Measurements from ENCODE around the gene PPFIBP2. TPM values are rescaled to one million over a fixed set of nuclear protein-coding genes. Genes with fewer than 3 reads are reported as not detected.

Gene PPFIBP2
- total and polyA plus RNA-seq, 8 donors = 28.1 to 153 (median 71.9) TPM

GRCh38 chr11:7567311-7567710, 53.5 kb downstream of the PPFIBP2 start:
- 57 to 91% (median 74%) methylated on average over 1 of the region's 1 CpG for WGBS, 5 donors
- Histone ChIP-seq H3K27me3 (no peaks in the 10 kb centered on the region), H3K4me3 (no peak overlapping the region), H3K4me1 (peaks cover 6 to 15% (median 9%) of the 10 kb centered on the region in 4 donors), H3K27ac (no peak overlapping the region), H3K36me3 (peaks cover 0 to 15% (median 5%) of the 10 kb centered on the region in 4 donors), H3K9me3 (no peaks in the 10 kb centered on the region)
- intact Hi-C loops (cut with DNase I; ENCODE audit: low total_unique reads) = loop anchor here (5.0 to 10.0 kb wide), 2 partner anchors 100 to 127 kb away; no protein-coding TSS in a partner anchor
- DNase-seq = no peak
- TF ChIP-seq POLR2A (IDR thresholded peaks at IDR 0.05) = no peak
- TF ChIP-seq EP300 (IDR thresholded peaks at IDR 0.05) = no peak
- TF ChIP-seq CTCF (IDR thresholded peaks at IDR 0.05) = no peak
- TF ChIP-seq POLR2AphosphoS5 (IDR thresholded peaks at IDR 0.05) = no peak

- WGBS, 5 donors = 36 to 82% (median 58%) methylated on average over 1 of the region's 1 CpG
- Histone ChIP-seq H3K36me3 (peaks cover 0 to 15% (median 5%) of the 10 kb centered on the region in 4 donors), H3K27ac (no peak overlapping the region), H3K4me1 (peaks cover 23 to 32% (median 25%) of the 10 kb centered on the region in 4 donors), H3K9me3 (no peaks in the 10 kb centered on the region), H3K27me3 (no peaks in the 10 kb centered on the region), H3K4me3 (no peak overlapping the region)
- DNase-seq = peak in 1 of 2 donors; percentile 68
- TF ChIP-seq POLR2AphosphoS5 (IDR thresholded peaks at IDR 0.05) = no peak
- TF ChIP-seq POLR2A (IDR thresholded peaks at IDR 0.05) = no peak
- TF ChIP-seq CTCF (IDR thresholded peaks at IDR 0.05) = no peak
- no peak for TF ChIP-seq EP300 (IDR thresholded peaks at IDR 0.05)
- intact Hi-C loops (cut with DNase I; ENCODE audit: low total_unique reads) = loop anchor here (5.0 to 10.0 kb wide), 2 partner anchors 98 to 126 kb away; no protein-coding TSS in a partner anchor
Measured at GRCh38 chr11:7569044-7569443, 55.2 kb downstream of the PPFIBP2 start.

- Histone ChIP-seq H3K36me3 (peaks cover 0 to 15% (median 5%) of the 10 kb centered on the region in 4 donors), H3K4me3 (no peak overlapping the region), H3K9me3 (no peaks in the 10 kb centered on the region), H3K27ac (peak overlapping the region in 2 of 5 donors; percentile 46 to 86), H3K4me1 (peaks cover 34 to 44% (median 37%) of the 10 kb centered on the region in 4 donors), H3K27me3 (no peaks in the 10 kb centered on the region)
- TF ChIP-seq POLR2A (IDR thresholded peaks at IDR 0.05) (no peak), CTCF (IDR thresholded peaks at IDR 0.05) (no peak), POLR2AphosphoS5 (IDR thresholded peaks at IDR 0.05) (no peak), EP300 (IDR thresholded peaks at IDR 0.05) (no peak)
- no peak for DNase-seq
- intact Hi-C loops (cut with DNase I; ENCODE audit: low total_unique reads) = no loop called here
- 46 to 84% (median 64%) methylated on average over 2 of the region's 2 CpGs for WGBS, 5 donors
Measured at GRCh38 chr11:7570241-7570640, 56.4 kb downstream of the PPFIBP2 start.

- Histone ChIP-seq H3K27ac (peak overlapping the region; percentile 10 to 90 (median 85)), H3K4me3 (no peak overlapping the region), H3K27me3 (no peaks in the 10 kb centered on the region), H3K4me1 (peaks cover 42 to 52% (median 45%) of the 10 kb centered on the region in 4 donors), H3K9me3 (no peaks in the 10 kb centered on the region), H3K36me3 (peaks cover 0 to 7% (median 1%) of the 10 kb centered on the region in 4 donors)
- WGBS, 5 donors = 44 to 77% (median 50%) methylated on average over 1 of the region's 1 CpG
- no peak for DNase-seq
- intact Hi-C loops (cut with DNase I; ENCODE audit: low total_unique reads) = no loop called here
- TF ChIP-seq POLR2AphosphoS5 (IDR thresholded peaks at IDR 0.05) = no peak
- no peak for TF ChIP-seq EP300 (IDR thresholded peaks at IDR 0.05)
- TF ChIP-seq POLR2A (IDR thresholded peaks at IDR 0.05) = no peak
- no peak for TF ChIP-seq CTCF (IDR thresholded peaks at IDR 0.05)
Measured at GRCh38 chr11:7570938-7571521, 57.2 kb downstream of the PPFIBP2 start.

All from stomach (tissue), 9 donors.